Right ventricle myocardium superior (tissue), 1 donor: ENCODE measurements around the gene GRM7. TPM values are rescaled to one million over a fixed set of nuclear protein-coding genes. Genes with fewer than 3 reads are reported as not detected.

Experiments
- ATAC-seq: fragments of 200-7000 bp; cut with Tn5 transposase; one replicate; pipeline ENCODE4 v1.9.1; 2020; ENCODE audit warnings: mild to moderate bottlenecking; ENCODE audit not compliant: poor library complexity
- DNase-seq: peaks from one replicate; pipeline ENCODE4 v3.0.0-alpha.2; 2020
- intact Hi-C: fragments of 100-400 bp; cut with DNase I; formaldehyde crosslinking; loops from one replicate; pipeline ENCODE4 v1.11.2; 2022
- total RNA-seq: library from RNA; stranded (reverse); fragmentation: NEBNext Ultra II Directional; extraction: Animal tissue kit (Norgen Biotek cat#: 25700); gene quantifications from one replicate; pipeline ENCODE4 v1.2.1, GENCODE V29; 2021
- donor health status: DM: no; HTN: yes; CAD: no; lungs with severe emphysema.

GRM7 gene
- total RNA-seq, 1 donor from 2014 or later = not detected

DNA sequence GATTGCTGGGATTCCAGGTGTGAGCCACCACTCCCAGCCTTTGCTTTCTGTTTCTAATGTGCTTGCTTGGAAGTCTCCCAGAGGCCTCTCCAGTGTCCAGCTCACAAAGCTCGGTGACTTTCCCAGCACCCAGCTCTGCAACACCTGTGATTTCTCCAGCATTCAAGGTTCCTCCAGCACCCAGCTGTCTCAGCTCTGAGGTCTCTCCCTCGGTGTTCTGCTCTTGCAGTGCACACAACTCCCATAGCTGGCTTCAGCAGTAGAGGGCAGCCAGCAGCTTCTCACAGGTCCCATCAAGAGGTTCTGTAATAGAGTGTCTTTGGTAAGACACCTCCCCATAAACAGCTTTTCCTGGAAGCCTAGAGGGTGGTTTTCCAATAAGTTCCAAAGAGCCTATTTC is 75.1 kb downstream of the GRM7 start:
- intact Hi-C loops = no loop called here

GRCh38 chr3:6962801-6963200 is 101.9 kb downstream of the GRM7 start:
- intact Hi-C loops = no loop called here
- ATAC-seq = no peak
- DNase-seq = no peak

More for the DNA sequence above, 75.1 kb downstream of the GRM7 start:
- DNase-seq (no peak), ATAC-seq (no peak)

GRCh38 chr3:6965881-6966280 is 105.0 kb downstream of the GRM7 start:
- DNase-seq = no peak
- ATAC-seq = no peak
- intact Hi-C loops = no loop called here

DNA sequence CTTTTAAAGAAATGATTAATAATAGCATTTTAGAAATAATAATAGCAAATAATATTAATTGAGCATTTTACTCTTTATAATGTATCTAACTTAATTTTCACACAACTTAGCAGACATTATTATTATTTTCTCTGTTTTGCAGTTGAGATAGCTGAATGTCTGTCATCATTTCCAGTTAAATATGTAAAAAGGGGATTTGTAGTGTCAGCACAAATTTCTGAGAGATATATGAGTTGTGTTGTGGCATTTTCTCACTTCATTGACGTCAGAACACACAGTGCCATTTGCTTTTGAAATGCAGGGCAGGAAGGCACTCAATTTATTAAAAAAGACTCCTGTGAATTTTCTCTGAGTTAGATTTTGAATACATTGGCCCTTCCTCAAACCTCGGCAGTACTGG is 111.0 kb downstream of the GRM7 start:
- ATAC-seq (no peak), DNase-seq (no peak)
- intact Hi-C loops = no loop called here

GRCh38 chr3:6985848-6986247 is 124.9 kb downstream of the GRM7 start:
- DNase-seq (no peak), ATAC-seq (no peak)
- intact Hi-C loops = no loop called here

DNA sequence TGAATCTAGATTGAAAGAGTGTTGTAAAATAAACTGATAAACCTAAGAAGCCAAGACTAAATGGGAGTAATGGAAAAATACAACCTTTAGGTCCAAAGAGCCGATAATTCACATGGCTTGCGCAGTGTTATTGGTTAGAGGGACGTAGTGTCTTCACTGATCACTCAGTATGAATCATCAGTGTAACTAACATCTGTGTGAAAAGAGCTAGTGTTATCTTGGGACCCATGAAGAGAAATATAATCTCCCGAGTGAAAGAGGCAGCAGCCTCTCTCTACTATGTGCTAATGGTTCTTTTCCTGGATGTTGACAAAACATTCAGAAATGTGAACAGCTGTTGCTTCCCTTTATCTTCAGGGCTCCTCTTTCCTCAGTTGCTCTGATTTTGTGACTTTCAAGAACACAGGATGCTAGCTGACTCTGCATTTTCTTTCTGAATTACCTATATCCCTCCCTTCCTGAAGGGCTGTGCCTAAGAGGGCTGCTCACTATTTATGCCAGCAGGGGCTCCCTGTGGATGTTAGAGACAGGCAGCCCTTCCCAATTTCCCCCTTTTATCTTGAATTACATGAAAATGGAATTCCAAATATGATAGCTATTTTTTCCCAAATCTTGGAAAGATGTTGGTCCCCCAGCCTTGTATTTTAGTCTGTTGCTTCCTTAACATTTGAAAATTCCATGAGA is 128.8 kb downstream of the GRM7 start:
- intact Hi-C loops = no loop called here
- DNase-seq = no peak
- ATAC-seq = no peak

DNA sequence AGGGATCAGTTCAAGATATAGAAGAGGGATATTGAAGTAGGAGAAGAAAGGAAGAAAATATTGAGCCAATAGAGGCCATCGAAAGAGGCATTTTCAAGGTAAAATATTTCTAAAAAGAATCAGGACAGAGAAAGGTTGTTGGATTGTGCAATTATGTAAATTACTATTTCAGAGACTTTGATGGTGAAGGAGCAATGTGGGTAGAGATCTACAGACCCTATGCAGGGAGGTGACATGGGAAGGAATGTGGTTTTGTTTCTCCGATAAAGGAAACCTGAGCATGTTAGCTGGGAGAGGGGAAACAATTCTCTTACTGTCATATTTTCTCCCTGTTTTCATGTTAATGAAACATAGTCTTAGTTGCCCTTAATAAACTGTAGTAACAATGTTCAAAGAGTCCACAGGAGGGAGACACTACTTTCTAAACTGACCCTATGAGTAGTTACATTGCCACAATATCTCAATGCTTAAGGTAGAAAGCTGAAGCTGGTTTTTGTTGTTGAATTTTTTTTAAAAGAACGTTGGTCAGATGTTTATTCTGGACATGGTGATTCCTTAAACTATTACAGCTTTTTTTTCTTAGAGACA is 133.3 kb downstream of the GRM7 start:
- ATAC-seq (no peak), DNase-seq (no peak)
- intact Hi-C loops = no loop called here

DNA sequence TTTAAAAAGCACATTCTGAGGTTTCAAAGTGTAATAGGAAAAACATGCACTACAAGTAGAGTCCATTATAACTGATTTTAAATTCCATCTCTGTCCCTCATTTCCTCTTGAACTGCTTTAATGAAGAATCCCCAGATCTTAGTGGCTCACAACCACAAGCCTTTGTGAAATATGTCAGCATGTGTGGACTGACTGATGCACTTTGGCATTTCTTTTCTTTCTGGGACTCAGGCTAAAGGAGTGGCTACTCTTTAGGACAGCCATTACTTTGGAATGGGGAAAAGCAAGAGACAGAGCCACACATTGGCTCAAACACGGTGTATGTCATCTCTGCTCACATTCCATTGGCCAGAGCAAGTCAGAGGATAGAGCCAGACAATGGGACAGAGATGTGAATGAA is 139.6 kb downstream of the GRM7 start:
- ATAC-seq = no peak
- no peak for DNase-seq
- intact Hi-C loops = no loop called here

DNA sequence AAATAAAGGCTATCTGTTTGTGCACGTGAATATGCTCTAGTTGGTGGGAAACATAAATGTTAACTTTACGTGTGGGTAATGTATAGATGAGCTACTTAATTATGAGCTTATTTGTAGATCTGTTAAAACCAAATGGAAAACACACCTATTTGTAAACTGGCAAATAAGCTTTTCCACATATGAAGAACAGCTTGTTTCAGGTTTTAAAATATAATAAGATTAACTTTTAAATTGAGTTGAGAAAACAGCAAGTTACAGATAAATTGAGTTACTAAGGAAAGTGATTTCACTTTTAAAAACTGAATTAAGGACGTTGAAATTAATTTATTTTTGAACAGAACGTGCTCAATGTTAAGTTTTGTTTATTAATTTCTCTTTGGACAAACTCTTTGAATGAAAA is 140.5 kb downstream of the GRM7 start:
- ATAC-seq = no peak

DNA sequence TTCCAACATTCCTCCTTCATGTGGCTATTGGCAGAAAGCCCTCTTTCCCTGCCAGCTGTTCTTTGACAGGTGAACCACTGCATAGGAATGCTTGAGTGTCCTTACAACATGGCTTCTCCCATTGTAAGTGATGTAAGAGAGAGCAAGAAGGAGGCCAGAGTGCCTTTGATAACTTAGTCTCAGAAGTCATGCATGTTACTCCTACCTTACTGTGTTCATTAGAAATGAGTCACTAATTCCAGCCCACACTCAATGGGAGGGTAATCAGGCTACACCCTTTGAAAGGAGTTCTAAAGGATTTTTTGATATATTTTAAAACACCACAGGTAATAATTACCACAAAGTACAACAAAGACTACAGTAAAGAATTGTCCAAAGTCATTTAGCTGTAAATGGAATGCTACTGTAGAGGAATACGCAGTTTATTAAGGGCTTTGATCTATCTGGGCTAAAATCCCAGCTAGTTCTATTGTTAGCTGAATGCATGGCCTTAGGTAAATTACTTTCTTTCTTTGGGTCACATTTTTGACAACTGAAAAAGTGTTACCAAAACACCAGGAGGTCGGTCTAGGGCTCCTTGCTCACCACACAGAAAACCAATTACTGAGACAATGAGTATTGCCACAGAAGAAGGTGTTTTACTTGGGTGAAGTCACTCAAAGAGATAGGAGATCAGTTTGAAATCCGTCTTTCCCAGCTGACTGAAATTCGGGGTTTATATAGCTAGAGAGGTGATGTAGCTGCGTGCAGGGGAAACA is 154.9 kb downstream of the GRM7 start:
- intact Hi-C loops = no loop called here
- no peak for DNase-seq
- ATAC-seq = no peak

More for the DNA sequence above, 140.5 kb downstream of the GRM7 start:
- intact Hi-C loops = no loop called here
- no peak for DNase-seq

DNA sequence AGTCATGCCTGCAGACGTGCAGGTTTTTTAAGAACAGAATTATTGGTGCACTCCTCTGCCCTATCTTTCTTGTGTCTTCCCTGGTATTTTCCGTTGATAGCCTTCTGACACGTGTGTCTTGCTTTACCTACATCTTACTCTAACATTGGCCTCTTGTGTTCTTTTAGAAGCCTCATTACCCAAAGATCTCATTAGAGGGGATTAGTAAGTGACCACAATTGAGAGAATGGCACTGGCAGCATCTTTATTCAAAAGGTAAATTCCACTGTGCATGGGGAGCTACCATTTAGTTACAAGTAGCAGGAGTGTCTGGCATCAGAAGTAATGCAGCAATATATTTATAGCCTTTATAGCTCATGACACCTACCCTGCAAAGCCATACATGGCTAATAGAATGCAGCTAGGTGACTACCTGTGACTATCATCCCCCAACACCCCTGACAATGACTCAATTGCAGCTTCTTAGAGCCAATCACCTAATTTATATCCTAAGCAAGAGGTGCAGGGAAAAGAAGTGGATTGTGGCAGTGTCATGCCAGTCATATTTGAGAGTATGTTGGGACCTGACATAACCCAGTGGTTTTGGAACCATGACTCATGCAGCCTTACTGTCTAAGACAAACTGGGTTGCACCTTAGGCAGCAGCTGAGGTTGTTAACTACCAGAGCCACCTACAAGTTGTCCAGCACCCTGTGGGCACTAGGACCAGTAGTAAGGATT is 164.8 kb downstream of the GRM7 start:
- DNase-seq (no peak), ATAC-seq (no peak)
- intact Hi-C loops = no loop called here

DNA sequence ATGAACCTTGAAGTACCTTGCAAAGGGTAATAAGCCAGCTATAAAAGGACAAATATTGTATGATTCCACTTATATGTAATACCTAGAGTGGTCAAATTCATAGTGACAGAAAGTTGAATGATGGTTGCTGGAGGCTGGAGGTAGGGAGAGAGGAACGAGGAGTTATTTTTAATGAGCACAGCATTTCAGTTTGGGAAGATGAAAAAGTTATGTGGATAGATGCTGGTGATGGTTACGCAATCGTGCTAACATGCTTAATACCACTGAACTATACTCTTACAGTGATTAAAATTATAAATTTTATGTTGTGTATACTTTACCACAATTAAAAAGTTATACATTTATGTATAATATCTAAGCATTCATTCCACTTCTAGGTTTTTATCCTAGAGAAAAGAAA is 168.6 kb downstream of the GRM7 start:
- ATAC-seq (no peak), DNase-seq (no peak)
- intact Hi-C loops = no loop called here

DNA sequence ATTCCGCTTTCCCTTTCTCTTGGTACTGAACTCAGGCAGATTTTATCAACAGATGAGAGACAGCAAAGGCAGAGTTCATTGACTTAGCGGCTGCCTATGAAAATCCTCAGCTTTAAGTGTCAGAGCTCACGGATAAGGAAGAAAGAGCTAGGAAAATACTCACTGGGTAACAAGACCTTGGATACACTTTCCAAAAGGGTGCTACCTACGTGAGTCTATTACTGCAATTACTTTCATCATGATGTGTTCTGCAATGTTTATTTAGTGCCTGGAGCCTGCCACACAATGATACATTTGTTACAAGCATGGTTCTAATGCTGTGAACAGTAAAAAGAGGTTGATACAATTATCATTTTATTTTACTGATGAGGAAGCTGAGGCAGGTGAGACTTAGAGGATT is 177.5 kb downstream of the GRM7 start:
- no peak for DNase-seq
- no peak for ATAC-seq
- intact Hi-C loops = no loop called here

DNA sequence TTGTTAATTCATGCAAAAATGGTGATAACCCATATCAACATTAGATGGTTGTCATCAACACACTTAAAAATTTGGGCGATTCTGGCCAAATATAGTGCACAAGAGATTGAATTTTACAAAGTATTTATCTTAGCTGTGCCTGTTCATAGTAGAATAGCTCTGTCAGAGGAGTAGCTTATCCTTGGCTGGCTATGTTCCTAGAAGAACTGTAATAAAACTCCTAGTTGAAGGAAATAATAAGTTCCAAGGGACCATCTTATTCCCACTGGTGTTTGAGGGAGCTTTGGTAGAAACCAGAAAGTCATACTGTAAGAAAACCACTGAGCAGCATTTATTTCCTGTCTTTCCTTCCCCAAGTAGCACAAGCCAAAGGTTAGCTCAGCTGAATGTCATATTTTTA is 201.8 kb downstream of the GRM7 start:
- ATAC-seq (no peak), DNase-seq (no peak)
- intact Hi-C loops = no loop called here

- intact Hi-C loops = no loop called here
- no peak for DNase-seq
These were observed 209.5 kb downstream of the GRM7 start for GRCh38 chr3:7070461-7070860.

DNA sequence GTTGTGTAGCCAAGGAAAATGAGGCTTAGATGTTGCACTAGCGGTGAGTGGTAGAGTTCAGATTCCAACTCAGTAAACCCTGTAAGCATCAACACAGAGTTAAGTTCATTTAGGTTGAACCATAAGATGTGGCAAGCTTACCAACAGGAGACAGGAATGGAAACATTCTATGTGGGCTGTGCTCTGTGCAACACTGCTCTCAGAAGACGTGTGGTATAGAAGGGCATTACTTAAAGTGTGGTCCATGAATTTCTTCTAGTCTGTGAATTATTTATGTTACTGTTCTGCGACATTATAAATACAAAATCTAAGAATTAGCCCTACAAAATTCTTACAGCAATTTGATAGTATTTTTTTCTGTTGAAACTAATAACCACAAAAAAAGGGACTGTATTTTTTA is 213.3 kb downstream of the GRM7 start:
- intact Hi-C loops = no loop called here
- no peak for DNase-seq
- no peak for ATAC-seq

More at GRCh38 chr3:7070461-7070860, 209.5 kb downstream of the GRM7 start:
- no peak for ATAC-seq

DNA sequence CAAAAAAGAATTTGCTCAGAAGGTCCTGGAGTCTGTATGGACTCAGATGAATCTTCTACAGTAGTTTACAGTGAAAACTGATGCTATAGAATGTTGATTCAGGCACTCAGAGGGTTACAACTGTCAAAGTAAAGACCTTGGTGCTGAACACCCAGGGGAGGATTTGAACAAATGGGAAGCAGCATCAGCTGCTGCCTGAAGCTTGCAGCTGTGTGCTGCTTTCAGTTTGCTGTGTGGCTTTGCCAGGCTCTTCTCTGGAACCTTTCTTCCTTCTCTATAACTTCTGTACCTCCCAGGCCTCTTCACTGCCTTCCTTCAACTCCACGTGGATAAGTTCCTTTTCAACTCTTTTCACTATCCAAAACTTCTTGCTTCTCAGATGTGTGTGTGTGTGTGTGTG is 214.2 kb downstream of the GRM7 start:
- intact Hi-C loops = no loop called here
- no peak for ATAC-seq
- no peak for DNase-seq

- ATAC-seq (no peak), DNase-seq (no peak)
- intact Hi-C loops = no loop called here
These were observed 215.0 kb downstream of the GRM7 start for GRCh38 chr3:7075901-7076300.

DNA sequence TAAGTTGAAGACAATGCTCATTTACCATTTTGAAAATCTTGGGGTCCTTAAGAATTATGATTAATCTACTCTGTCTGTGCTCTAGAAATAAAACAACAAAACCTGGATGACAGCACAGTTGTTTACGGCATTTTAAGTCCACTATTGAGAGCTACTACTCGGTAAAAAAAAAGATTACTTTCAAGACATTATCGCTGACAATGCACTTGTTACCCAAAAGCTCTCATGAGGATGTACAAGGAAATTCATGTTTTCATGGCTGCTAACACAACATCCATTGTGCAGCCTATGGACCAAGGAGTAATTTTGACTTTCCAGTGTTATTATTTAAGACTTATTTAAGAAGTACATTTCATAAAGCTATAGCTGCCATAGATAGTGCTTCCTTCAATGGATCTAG is 221.3 kb downstream of the GRM7 start:
- no peak for ATAC-seq
- intact Hi-C loops = no loop called here
- no peak for DNase-seq

- no peak for DNase-seq
- peak; percentile 45 for ATAC-seq
- intact Hi-C loops = no loop called here
These were observed 225.5 kb downstream of the GRM7 start for GRCh38 chr3:7086417-7086816.
